GM12878 (cell line): ENCODE measurements around the gene COL1A1. TPM values are rescaled to one million over a fixed set of nuclear protein-coding genes. Genes with fewer than 3 reads are reported as not detected.
A peak's percentile ranks its signal among the peaks of the same experiment; 100 is the strongest.

Experiments
- CREB1 ChIP-seq: IDR thresholded peaks from 2 replicates; pipeline ENCODE4 v1.6.1; 2012; ENCODE audit warnings: low read depth, mild to moderate bottlenecking, inconsistent platforms
- CREM ChIP-seq: IDR thresholded peaks from 2 replicates; pipeline ENCODE4 v1.6.1; 2014; ENCODE audit warnings: antibody characterized with exemption, low read depth
- CTCF ChIP-seq, 3 experiments: IDR thresholded peaks in 2 of 3; conservative IDR thresholded peaks in 1 of 3; 2 replicates each; pipeline ENCODE4 v1.5.1; 2011; ENCODE audit warnings: low read depth in 3 of 3, low read length in 3 of 3, mild to moderate bottlenecking in 3 of 3, control low read depth in 2 of 3, moderate library complexity in 2 of 3, inconsistent platforms in 1 of 3, mixed read lengths in 1 of 3; ENCODE audit not compliant: control insufficient read depth in 2 of 3, insufficient read depth in 1 of 3; ENCODE audit errors: extremely low read depth in 1 of 3
- FOXM1 ChIP-seq: IDR thresholded peaks from 2 replicates; pipeline ENCODE4 v1.6.1; 2012; ENCODE audit warnings: low read depth, mild to moderate bottlenecking, inconsistent platforms, low read length, moderate library complexity
- GATAD2B ChIP-seq: fragments of 450-650 bp; conservative IDR thresholded peaks from 2 replicates; pipeline ENCODE4 v1.6.1; 2017; ENCODE audit warnings: low read depth, mild to moderate bottlenecking, moderate library complexity
- LARP7 ChIP-seq: fragments of 450-650 bp; IDR thresholded peaks from 2 replicates; pipeline ENCODE4 v1.6.1; 2017; ENCODE audit warnings: mild to moderate bottlenecking
- MTA2 ChIP-seq: fragments of 450-650 bp; IDR thresholded peaks from 2 replicates; pipeline ENCODE4 v1.6.1; 2016; ENCODE audit warnings: low read depth, mild to moderate bottlenecking, moderate library complexity
- NFIC ChIP-seq: IDR thresholded peaks from 2 replicates; pipeline ENCODE4 v1.6.1; 2012; ENCODE audit warnings: low read depth, mild to moderate bottlenecking, inconsistent platforms, low read length, moderate library complexity
- PAX5 ChIP-seq: IDR thresholded peaks from 2 replicates; pipeline ENCODE4 v1.6.1; 2011; ENCODE audit warnings: low read depth, low read length, borderline replicate concordance
- POLR2A ChIP-seq: IDR thresholded peaks from 2 replicates; pipeline ENCODE4 v1.6.1; 2011; ENCODE audit warnings: low read depth, mild to moderate bottlenecking, low read length
- RELA ChIP-seq: fragments of 450-650 bp; IDR thresholded peaks from 2 replicates; pipeline ENCODE4 v1.8.0; 2014; ENCODE audit warnings: borderline replicate concordance; ENCODE audit not compliant: partially characterized antibody
- RUNX3 ChIP-seq: IDR thresholded peaks from 2 replicates; pipeline ENCODE4 v1.6.1; 2012; ENCODE audit warnings: low read length, inconsistent platforms
- SRF ChIP-seq, 2 experiments: IDR thresholded peaks; 2 replicates each; pipeline ENCODE4 v1.6.1; 2011; ENCODE audit warnings: low read depth in 2 of 2, low read length in 2 of 2, mild to moderate bottlenecking in 1 of 2, moderate library complexity in 1 of 2
- TCF7 ChIP-seq: IDR thresholded peaks from 2 replicates; pipeline ENCODE4 v1.6.1; 2014; ENCODE audit warnings: antibody characterized with exemption, borderline replicate concordance
- ZNF687 ChIP-seq: fragments of 450-650 bp; IDR thresholded peaks from 2 replicates; pipeline ENCODE4 v1.6.1; 2017; ENCODE audit warnings: mild to moderate bottlenecking, moderate library complexity
- polyA plus RNA-seq, 11 experiments: library from polyadenylated mRNA; depleted of rRNA in 4 of 11; unstranded in 6 of 11; stranded (reverse) in 5 of 11; fragments of >200 nt; fragmentation: Nextera tagmentation in 4 of 11; fragmentation: Illumina TruSeq in 1 of 11; extraction: Ambion mirVana in 4 of 11; extraction: Trizol in 1 of 11; gene quantifications; 1 replicate in 1 of 11; 2 replicates in 10 of 11; pipeline versions ENCODE4 v1.2.1 to v1.2.3, GENCODE V29; 2011 to 2016; ENCODE audit warnings: inconsistent platforms in 2 of 11, missing spikeins in 2 of 11, low read depth in 1 of 11
- total RNA-seq, 4 experiments: library from RNA; depleted of rRNA in 3 of 4; stranded (reverse); fragments of >200 nt in 3 of 4; fragmentation: Illumina TruSeq in 1 of 4; extraction: Trizol in 1 of 4; gene quantifications; 2 replicates each; pipeline versions ENCODE4 v1.2.1 to v1.2.3, GENCODE V29; 2013 to 2021
- TF ChIP-seq, protein P1 (sequence below): IDR thresholded peaks from 2 replicates; pipeline ENCODE4 v1.6.1; 2011; ENCODE audit warnings: borderline replicate concordance, low read depth, mild to moderate bottlenecking, moderate library complexity, low read length; ENCODE audit not compliant: insufficient read depth, poor library complexity, severe bottlenecking
- TF ChIP-seq, protein P2 (sequence below): fragments of 450-650 bp; IDR thresholded peaks from 2 replicates; pipeline ENCODE4 v1.6.1; 2017; ENCODE audit warnings: mild to moderate bottlenecking, moderate library complexity

COL1A1 gene
- total and polyA plus RNA-seq, 10 of the 15 experiments (the other 5 are each of a cell fraction or from before 2014, with no cell fraction given) = 0.18 to 7.7 (median 2.3) TPM

GRCh38 chr17:50200457-50201275, 765 bp downstream of the COL1A1 start (continued):
- TF ChIP-seq, protein P1, sequence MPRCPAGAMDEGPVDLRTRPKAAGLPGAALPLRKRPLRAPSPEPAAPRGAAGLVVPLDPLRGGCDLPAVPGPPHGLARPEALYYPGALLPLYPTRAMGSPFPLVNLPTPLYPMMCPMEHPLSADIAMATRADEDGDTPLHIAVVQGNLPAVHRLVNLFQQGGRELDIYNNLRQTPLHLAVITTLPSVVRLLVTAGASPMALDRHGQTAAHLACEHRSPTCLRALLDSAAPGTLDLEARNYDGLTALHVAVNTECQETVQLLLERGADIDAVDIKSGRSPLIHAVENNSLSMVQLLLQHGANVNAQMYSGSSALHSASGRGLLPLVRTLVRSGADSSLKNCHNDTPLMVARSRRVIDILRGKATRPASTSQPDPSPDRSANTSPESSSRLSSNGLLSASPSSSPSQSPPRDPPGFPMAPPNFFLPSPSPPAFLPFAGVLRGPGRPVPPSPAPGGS = no peak
- TF ChIP-seq FOXM1 = peak; percentile 66; the same call in 1 of the 2 replicates
- TF ChIP-seq CREM = no peak
- TF ChIP-seq CREB1 = peak; percentile 42; the same call in 1 of the 2 replicates
- peak; percentile 85 for TF ChIP-seq GATAD2B
- no peak for TF ChIP-seq ZNF687
- TF ChIP-seq PAX5 = no peak
- TF ChIP-seq, protein P2, sequence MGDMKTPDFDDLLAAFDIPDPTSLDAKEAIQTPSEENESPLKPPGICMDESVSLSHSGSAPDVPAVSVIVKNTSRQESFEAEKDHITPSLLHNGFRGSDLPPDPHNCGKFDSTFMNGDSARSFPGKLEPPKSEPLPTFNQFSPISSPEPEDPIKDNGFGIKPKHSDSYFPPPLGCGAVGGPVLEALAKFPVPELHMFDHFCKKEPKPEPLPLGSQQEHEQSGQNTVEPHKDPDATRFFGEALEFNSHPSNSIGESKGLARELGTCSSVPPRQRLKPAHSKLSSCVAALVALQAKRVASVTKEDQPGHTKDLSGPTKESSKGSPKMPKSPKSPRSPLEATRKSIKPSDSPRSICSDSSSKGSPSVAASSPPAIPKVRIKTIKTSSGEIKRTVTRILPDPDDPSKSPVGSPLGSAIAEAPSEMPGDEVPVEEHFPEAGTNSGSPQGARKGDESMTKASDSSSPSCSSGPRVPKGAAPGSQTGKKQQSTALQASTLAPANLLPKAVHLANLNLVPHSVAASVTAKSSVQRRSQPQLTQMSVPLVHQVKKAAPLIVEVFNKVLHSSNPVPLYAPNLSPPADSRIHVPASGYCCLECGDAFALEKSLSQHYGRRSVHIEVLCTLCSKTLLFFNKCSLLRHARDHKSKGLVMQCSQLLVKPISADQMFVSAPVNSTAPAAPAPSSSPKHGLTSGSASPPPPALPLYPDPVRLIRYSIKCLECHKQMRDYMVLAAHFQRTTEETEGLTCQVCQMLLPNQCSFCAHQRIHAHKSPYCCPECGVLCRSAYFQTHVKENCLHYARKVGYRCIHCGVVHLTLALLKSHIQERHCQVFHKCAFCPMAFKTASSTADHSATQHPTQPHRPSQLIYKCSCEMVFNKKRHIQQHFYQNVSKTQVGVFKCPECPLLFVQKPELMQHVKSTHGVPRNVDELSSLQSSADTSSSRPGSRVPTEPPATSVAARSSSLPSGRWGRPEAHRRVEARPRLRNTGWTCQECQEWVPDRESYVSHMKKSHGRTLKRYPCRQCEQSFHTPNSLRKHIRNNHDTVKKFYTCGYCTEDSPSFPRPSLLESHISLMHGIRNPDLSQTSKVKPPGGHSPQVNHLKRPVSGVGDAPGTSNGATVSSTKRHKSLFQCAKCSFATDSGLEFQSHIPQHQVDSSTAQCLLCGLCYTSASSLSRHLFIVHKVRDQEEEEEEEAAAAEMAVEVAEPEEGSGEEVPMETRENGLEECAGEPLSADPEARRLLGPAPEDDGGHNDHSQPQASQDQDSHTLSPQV = peak; percentile 92
- no peak for TF ChIP-seq TCF7
- peak; percentile 88 for TF ChIP-seq LARP7
- TF ChIP-seq NFIC = no peak
- TF ChIP-seq RUNX3 = peak; percentile 38
- TF ChIP-seq POLR2A = no peak
- peak; percentile 70 to 99 (median 92) for TF ChIP-seq CTCF (IDR thresholded peaks at IDR 0.05 in 2 of 3, conservative IDR thresholded peaks at IDR 0.05 in 1 of 3; ENCODE audit: control insufficient read depth in 2 of 3, extremely low read depth in 1 of 3, insufficient read depth in 1 of 3, low read depth in 3 of 3, low read length in 3 of 3)
- TF ChIP-seq MTA2 = no peak; the same call in 1 of the 2 replicates
- TF ChIP-seq RELA = no peak
- no peak for TF ChIP-seq SRF (IDR thresholded peaks at IDR 0.05; ENCODE audit: low read depth in 2 of 2, low read length in 2 of 2)
